EH (cell line): ENCODE data around the gene SCARB2.

Experiments
- DNase-seq: peaks from one replicate; pipeline ENCODE4 v3.0.0-alpha.2; 2015; ENCODE audit warnings: low read depth

SCARB2 gene

GRCh38 chr4:76148142-76148865, 65.3 kb downstream of the SCARB2 start, which contains the start of gene NUP54:
Gene NUP54, minus strand, starts transcription at chr4:76148397. Its CDS starts 23 bp downstream, at chr4:76148374.
- DNase-seq = peak; percentile 93

DNA sequence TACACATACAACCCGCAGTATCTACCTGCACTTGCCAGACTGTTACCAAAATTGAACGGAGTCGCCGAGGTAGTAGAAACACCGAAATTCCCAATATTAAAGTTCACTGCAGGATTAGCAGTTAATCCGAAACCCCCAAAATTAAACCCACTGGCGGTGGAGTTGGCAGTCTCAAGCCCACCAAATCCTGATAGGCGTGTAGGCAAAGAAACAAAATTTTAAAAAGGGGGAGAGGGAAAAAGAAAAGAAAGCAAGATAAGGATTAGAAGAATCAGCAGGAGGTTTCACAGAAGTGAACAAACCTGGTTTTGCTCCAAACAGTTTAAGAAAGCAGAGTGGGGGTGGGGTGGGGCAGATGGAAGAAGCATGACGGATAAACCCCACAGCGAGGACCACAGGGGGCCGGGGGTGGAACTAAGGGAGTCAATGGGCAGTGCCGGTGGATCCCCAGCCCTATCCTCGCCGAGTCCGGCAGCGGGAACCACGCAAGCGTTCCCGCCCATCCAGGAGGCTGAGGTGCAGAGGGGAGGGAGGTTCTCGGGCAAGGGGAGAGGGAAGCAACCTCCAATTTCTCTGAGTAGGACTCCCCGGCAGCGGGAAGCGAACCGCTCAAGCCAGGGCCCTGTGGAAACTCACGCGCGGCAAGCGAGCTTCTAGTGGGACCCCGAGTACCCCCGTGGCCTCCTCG, 66.0 kb downstream of the SCARB2 start:
- DNase-seq = peak; percentile 83

DNA sequence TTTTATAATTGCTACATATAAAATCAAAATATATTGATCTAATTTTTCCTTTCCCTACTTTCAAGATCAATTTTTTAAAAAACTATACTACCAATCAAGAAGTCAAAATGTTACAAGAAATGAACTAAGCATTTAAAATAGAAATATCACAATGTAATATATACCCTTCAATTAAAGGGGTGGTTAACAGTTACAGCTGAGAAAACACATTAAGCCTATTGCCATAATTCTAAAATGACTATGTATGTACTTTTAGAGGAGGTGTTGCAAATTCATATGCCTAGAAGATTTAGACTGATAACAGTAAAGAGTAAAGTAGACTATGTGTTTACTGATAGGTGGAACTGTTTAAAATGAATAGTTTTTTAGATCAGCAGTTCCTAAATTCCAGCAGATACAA, 69.1 kb downstream of the SCARB2 start:
- no peak for DNase-seq

DNA sequence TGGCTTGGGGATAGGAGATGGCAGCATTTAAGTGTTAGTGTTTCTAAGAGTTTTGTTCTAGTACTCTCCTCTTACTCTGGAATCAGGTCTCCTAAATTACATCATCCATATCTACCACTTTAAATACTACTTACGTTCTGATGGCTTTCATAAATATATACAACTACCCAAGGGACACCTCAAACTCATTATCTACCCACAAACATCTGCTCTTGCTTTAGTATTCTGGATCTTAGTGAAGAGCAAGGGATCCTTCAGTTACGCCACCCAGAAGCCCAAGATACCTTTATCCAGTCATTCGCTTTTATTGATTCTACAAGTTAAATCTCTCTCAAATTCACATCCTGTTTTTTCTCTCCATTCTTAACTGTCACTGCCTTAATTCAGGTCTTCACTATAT, 72.4 kb downstream of the SCARB2 start:
- no peak for DNase-seq

GRCh38 chr4:76127754-76128153, 85.9 kb downstream of the SCARB2 start:
- no peak for DNase-seq

DNA sequence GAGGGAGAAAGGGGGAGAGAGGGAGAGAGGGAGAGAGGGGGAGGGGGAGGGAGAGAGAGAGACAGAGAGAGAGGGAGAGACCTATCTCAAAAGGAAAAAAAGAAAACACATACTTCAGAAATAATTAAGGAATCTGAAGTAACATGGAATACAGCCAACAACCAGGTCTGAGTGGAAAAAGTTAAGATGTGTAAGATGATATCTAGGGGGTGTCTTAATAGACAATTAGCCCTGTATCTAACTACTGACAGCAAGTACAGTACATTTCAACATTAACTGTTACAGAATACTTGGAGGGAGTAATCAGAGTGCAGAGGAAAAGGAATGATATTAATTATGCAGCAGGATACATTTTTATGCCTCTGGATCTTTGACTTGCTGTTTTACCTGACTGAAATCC, 87.8 kb downstream of the SCARB2 start:
- DNase-seq = peak; percentile 0

DNA sequence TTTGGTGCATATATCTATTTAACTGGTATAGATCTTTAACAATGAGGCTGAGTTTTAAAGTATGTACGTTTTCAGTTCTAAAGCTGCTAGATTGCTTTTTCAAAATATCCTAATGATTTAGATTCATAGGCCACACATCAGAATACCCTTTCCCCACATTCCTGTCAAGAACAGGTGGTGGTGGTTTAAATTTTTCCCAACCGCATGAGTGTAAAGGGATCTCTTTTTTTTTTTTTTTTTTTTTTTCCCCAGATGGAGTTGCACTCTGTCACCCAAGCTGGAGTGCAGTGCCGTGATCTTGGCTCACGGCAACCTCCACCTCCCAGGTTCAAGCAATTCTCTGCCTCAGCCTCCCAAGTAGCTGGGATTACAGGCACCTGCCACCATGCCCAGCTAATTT, 93.4 kb downstream of the SCARB2 start:
- DNase-seq = no peak

DNA sequence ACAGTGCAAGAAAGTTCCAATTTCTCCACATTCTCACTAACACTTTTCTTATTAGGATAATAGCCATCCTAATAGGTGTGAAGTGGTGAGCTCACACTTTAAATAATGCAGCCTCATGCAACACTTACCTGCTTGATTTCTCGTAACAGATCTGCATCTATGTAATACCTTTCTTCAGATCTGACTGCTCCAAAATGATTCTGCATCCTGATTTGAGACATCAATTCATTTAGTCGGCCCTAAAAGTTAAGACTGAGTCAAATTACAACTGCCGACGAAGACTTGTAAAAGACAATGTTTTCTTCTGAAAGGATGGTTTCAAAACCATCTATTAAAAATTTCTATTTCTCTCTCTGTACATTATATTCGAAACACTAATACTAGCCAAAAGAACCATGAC, 96.1 kb downstream of the SCARB2 start:
- DNase-seq = no peak

- no peak for DNase-seq
Measured at GRCh38 chr4:76116821-76117220, 96.8 kb downstream of the SCARB2 start.
